ENCODE results near the gene HBP1. TPM values are rescaled to one million over a fixed set of nuclear protein-coding genes. Genes with fewer than 3 reads are reported as not detected.
"Not testable (repeated sequence)": the region's sequence is repeated elsewhere in the genome, so short reads cannot be mapped to it uniquely, and the experiment has no call there.

Gene HBP1
- total RNA-seq, 2 donors from 2014 or later: 24.3 to 33.7 TPM

- DNase-seq (ENCODE audit: low spot score) (no peak), ATAC-seq (no peak)
- Mint-ChIP-seq H3K4me3 (no peak overlapping the region), H3K9me3 (peaks cover 2% of the 10 kb centered on the region), H3K4me1 (ENCODE audit: low read depth in 2 of 2) (peaks cover 0 to 5% of the 10 kb centered on the region in 2 donors), H3K27me3 (no peaks in the 10 kb centered on the region), H3K36me3 (peaks cover 23% of the 10 kb centered on the region), H3K27ac (no peak overlapping the region)
Observed at GRCh38 chr7:107209565-107209964, 40.8 kb downstream of the HBP1 start.

DNA sequence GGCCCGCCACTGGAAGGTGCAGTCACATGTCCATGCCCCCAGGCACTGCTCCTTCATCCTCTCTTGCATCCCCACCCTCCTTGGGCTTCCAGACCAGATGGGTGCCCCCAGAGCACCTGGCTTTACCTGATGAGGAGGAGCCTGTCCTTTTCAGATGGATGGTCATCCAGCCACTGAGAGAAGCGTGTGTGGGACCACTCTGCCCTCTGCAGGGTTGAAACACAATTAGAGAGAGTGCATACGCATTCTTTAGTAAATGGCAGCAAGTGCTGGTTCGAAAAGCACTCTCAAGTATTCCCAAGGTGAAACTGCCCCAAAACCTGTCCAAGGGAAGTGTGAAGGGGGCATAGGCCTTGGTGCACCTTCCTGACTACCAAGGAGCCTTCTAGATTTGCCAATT is 41.6 kb downstream of the HBP1 start:
- DNase-seq (ENCODE audit: low spot score) (no peak), ATAC-seq (no peak)
- Mint-ChIP-seq H3K27me3 (no peaks in the 10 kb centered on the region), H3K27ac (no peak overlapping the region), H3K4me3 (no peak overlapping the region), H3K36me3 (peaks cover 24% of the 10 kb centered on the region), H3K9me3 (peaks cover 2% of the 10 kb centered on the region), H3K4me1 (ENCODE audit: low read depth in 2 of 2) (peaks cover 0 to 3% of the 10 kb centered on the region in 2 donors)

GRCh38 chr7:107212725-107213124 is 43.9 kb downstream of the HBP1 start:
- Mint-ChIP-seq H3K4me3 (no peak overlapping the region), H3K4me1 (ENCODE audit: low read depth in 2 of 2) (peaks cover 0 to 3% of the 10 kb centered on the region in 2 donors), H3K36me3 (peaks cover 24% of the 10 kb centered on the region), H3K27ac (no peak overlapping the region), H3K9me3 (peaks cover 2% of the 10 kb centered on the region), H3K27me3 (no peaks in the 10 kb centered on the region)
- no peak for ATAC-seq
- no peak for DNase-seq (ENCODE audit: low spot score)

DNA sequence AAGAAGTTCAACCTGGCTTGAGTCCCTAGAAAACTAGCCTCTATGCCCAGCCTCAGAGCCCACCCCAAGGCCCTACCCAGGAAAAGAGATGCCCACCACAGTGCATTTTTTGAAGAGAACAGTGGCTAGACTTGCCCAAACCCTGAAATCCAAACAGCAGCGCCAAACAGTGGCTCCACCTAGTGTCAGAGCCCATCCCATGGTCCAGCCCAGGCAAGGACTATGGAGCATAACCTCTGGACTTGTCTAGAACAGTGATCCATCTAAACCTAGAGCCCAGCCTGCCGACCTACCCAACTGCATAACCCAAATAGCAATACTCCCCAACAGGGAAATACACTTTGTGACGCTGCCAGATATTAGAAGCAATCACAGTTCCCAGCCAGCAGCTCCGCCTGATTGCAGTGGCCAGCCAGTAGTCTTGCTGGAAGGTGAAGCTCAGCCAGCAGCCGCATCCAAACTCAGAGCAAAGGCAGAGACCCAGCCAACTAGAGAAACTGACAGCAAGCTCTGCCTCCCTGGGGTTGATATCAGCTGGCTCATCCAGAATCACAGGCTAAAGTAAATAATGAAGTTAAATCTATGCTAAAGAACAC is 44.5 kb downstream of the HBP1 start:
- peaks cover 24% of the 10 kb centered on the region for H3K36me3 Mint-ChIP-seq
- peaks cover under 1 to 3% of the 10 kb centered on the region in 2 donors for H3K4me1 Mint-ChIP-seq (ENCODE audit: low read depth in 2 of 2)
- peaks cover 2% of the 10 kb centered on the region for H3K9me3 Mint-ChIP-seq

GRCh38 chr7:107213945-107214344 is 45.1 kb downstream of the HBP1 start:
- no peak for DNase-seq (ENCODE audit: low spot score)
- Mint-ChIP-seq H3K9me3 (peaks cover 2% of the 10 kb centered on the region), H3K4me3 (no peak overlapping the region), H3K4me1 (ENCODE audit: low read depth in 2 of 2) (peaks cover 3 to 6% of the 10 kb centered on the region in 2 donors), H3K36me3 (peaks cover 22% of the 10 kb centered on the region), H3K27ac (no peak overlapping the region), H3K27me3 (no peaks in the 10 kb centered on the region)
- ATAC-seq: no peak

More for the DNA sequence above, 44.5 kb downstream of the HBP1 start:
- DNase-seq (ENCODE audit: low spot score): no peak
- Mint-ChIP-seq H3K27ac (no peak overlapping the region), H3K4me3 (no peak overlapping the region), H3K27me3 (no peaks in the 10 kb centered on the region)
- no peak for ATAC-seq

GRCh38 chr7:107219563-107220244 is 50.9 kb downstream of the HBP1 start:
- H3K9me3 Mint-ChIP-seq: no peaks in the 10 kb centered on the region
- H3K27ac Mint-ChIP-seq: no peak overlapping the region
- peaks cover 6 to 7% of the 10 kb centered on the region in 2 donors for H3K4me1 Mint-ChIP-seq (ENCODE audit: low read depth in 2 of 2)
- DNase-seq (ENCODE audit: low spot score) (no peak), ATAC-seq (no peak)
- H3K4me3 Mint-ChIP-seq: no peak overlapping the region
- H3K36me3 Mint-ChIP-seq: peaks cover 6% of the 10 kb centered on the region
- no peaks in the 10 kb centered on the region for H3K27me3 Mint-ChIP-seq

- DNase-seq (ENCODE audit: low spot score) (no peak), ATAC-seq (no peak)
- Mint-ChIP-seq H3K4me1 (ENCODE audit: low read depth in 2 of 2) (peaks cover 3 to 6% of the 10 kb centered on the region in 2 donors), H3K27me3 (no peaks in the 10 kb centered on the region), H3K4me3 (no peak overlapping the region), H3K27ac (no peak overlapping the region), H3K36me3 (no peaks in the 10 kb centered on the region), H3K9me3 (no peaks in the 10 kb centered on the region)
Observed at GRCh38 chr7:107220356-107220755, 51.6 kb downstream of the HBP1 start.

GRCh38 chr7:107220806-107221205 is 52.0 kb downstream of the HBP1 start:
- not testable (repeated sequence) for DNase-seq (ENCODE audit: low spot score); H3K36me3 Mint-ChIP-seq; H3K4me1 Mint-ChIP-seq (ENCODE audit: low read depth in 2 of 2); H3K4me3 Mint-ChIP-seq; ATAC-seq; H3K27ac Mint-ChIP-seq; H3K9me3 Mint-ChIP-seq; H3K27me3 Mint-ChIP-seq

GRCh38 chr7:107224374-107225223 is 55.8 kb downstream of the HBP1 start:
- DNase-seq (ENCODE audit: low spot score): no peak
- H3K9me3 Mint-ChIP-seq: no peaks in the 10 kb centered on the region
- no peak overlapping the region for H3K4me3 Mint-ChIP-seq
- H3K4me1 Mint-ChIP-seq (ENCODE audit: low read depth in 2 of 2): no peaks in the 10 kb centered on the region
- no peak overlapping the region for H3K27ac Mint-ChIP-seq
- H3K27me3 Mint-ChIP-seq: no peaks in the 10 kb centered on the region
- no peak for ATAC-seq
- no peaks in the 10 kb centered on the region for H3K36me3 Mint-ChIP-seq

- Mint-ChIP-seq H3K27ac (no peak overlapping the region), H3K9me3 (no peaks in the 10 kb centered on the region), H3K4me3 (no peak overlapping the region), H3K27me3 (no peaks in the 10 kb centered on the region), H3K4me1 (ENCODE audit: low read depth in 2 of 2) (no peaks in the 10 kb centered on the region), H3K36me3 (no peaks in the 10 kb centered on the region)
- ATAC-seq (no peak), DNase-seq (ENCODE audit: low spot score) (no peak)
Observed at GRCh38 chr7:107228291-107228690, 59.5 kb downstream of the HBP1 start.

DNA sequence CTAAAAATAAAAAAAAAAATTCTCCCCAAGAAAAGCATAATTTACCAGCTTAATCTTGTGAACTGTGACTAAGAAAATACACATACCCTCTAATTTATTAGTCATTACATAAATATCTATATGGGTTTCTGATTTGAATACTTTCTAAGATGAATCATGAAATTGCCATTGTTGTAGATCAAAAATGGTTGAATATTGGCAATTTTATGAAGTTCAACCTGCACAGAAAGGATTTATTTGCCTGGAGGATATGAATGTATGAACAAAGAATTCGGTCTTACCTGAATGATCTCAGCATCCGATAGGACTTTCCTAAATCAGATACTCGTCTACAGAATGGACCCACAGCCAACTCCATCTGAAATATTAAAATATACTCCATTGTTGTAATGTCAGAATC is 61.5 kb downstream of the HBP1 start:
- H3K36me3 Mint-ChIP-seq: no peaks in the 10 kb centered on the region

DNA sequence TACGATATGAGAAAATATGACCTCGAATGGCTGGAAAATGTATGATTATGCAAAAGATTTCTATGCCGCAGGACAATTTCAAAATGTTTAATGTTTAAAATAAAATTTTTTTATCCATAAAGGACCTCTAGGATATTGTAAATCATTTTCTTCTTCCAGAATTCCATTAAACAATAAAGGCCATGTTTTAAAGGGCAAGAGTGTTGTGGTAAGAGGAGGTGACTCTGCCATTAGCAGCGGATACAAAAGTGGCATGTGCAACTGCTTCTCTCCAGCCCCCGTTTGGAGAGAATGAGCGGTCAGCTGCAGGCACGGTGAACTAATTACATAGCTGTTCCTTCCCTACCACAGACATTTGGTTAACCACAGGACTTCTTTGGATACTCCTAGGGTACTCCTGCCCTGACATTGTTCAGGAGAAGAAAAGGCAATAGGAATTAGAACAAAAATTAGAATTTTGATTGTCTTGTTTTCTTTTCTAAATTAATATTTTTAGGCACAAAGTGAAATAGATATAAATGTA is 63.8 kb downstream of the HBP1 start:
- Mint-ChIP-seq H3K36me3 (no peaks in the 10 kb centered on the region), H3K27ac (no peak overlapping the region), H3K4me3 (no peak overlapping the region), H3K4me1 (ENCODE audit: low read depth in 2 of 2) (no peaks in the 10 kb centered on the region), H3K9me3 (no peaks in the 10 kb centered on the region), H3K27me3 (no peaks in the 10 kb centered on the region)
- DNase-seq (ENCODE audit: low spot score) (no peak), ATAC-seq (no peak)

More for the DNA sequence above, 61.5 kb downstream of the HBP1 start:
- Mint-ChIP-seq H3K27ac (no peak overlapping the region), H3K4me1 (ENCODE audit: low read depth in 2 of 2) (no peaks in the 10 kb centered on the region), H3K27me3 (no peaks in the 10 kb centered on the region), H3K4me3 (no peak overlapping the region), H3K9me3 (no peaks in the 10 kb centered on the region)
- no peak for DNase-seq (ENCODE audit: low spot score)
- no peak for ATAC-seq

DNA sequence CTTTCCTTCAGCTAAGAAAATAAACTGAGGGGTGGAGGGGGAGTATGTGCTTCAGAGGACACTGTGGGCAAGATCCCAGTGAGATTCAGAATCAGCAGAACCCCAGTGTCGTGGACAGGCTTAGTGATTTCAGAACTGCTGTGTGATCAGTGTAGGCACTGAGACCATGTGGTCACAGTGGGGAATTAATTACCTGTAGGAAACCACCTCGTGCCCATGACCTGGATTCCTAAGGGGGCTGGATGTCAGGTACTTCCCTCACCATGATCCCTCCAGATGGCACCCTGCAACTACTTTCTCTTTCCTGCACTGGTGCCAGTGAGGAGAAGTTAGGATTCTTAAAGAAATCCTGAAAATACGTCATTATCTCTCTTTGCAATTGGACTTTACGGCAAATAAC is 64.4 kb downstream of the HBP1 start:
- no peak overlapping the region for H3K4me3 Mint-ChIP-seq
- no peak overlapping the region for H3K27ac Mint-ChIP-seq
- H3K4me1 Mint-ChIP-seq (ENCODE audit: low read depth in 2 of 2): no peaks in the 10 kb centered on the region
- no peaks in the 10 kb centered on the region for H3K9me3 Mint-ChIP-seq
- H3K27me3 Mint-ChIP-seq: no peaks in the 10 kb centered on the region
- ATAC-seq: no peak
- no peak for DNase-seq (ENCODE audit: low spot score)
- H3K36me3 Mint-ChIP-seq: no peaks in the 10 kb centered on the region

GRCh38 chr7:107233981-107234380 is 65.2 kb downstream of the HBP1 start:
- no peak for ATAC-seq
- H3K4me1 Mint-ChIP-seq (ENCODE audit: low read depth in 2 of 2): no peaks in the 10 kb centered on the region
- H3K27me3 Mint-ChIP-seq: no peaks in the 10 kb centered on the region
- H3K9me3 Mint-ChIP-seq: no peaks in the 10 kb centered on the region
- H3K36me3 Mint-ChIP-seq: no peaks in the 10 kb centered on the region
- DNase-seq (ENCODE audit: low spot score): no peak
- no peak overlapping the region for H3K4me3 Mint-ChIP-seq
- H3K27ac Mint-ChIP-seq: no peak overlapping the region

All from natural killer cell treated with Interleukin-12 subunit alpha and Interleukin-12 subunit beta and Interleukin-15 and Interleukin-18, amount 100 ng/mL, for 72 hours (primary cell).